NB4 (cell line): ENCODE measurements around the gene KRTAP10-5.

Experiments
- CTCF ChIP-seq: IDR thresholded peaks from one replicate; pipeline ENCODE4 v1.5.1; 2012; ENCODE audit warnings: low read depth, low read length
- MAX ChIP-seq: IDR thresholded peaks from 2 replicates; pipeline ENCODE4 v1.6.1; 2011; ENCODE audit warnings: low read depth, low read length
- MYC ChIP-seq: IDR thresholded peaks from 2 replicates; pipeline ENCODE4 v1.6.1; 2011; ENCODE audit warnings: low read depth, low read length
- POLR2A ChIP-seq: IDR thresholded peaks from 2 replicates; pipeline ENCODE4 v1.6.1; 2011; ENCODE audit warnings: mild to moderate bottlenecking; ENCODE audit not compliant: insufficient read length; ENCODE audit errors: extremely low read depth

- TF ChIP-seq CTCF = no peak
- no peak for TF ChIP-seq MAX
- no peak for TF ChIP-seq POLR2A
- no peak for TF ChIP-seq MYC
These were observed 14.1 kb upstream of the KRTAP10-5 start for GRCh38 chr21:44594406-44594916.
